ENCODE results near the gene BICRA. TPM values are rescaled to one million over a fixed set of nuclear protein-coding genes. Genes with fewer than 3 reads are reported as not detected.

The BICRA gene
- total RNA-seq, 1 experiment from 2014 or later: 24.4 TPM

DNA sequence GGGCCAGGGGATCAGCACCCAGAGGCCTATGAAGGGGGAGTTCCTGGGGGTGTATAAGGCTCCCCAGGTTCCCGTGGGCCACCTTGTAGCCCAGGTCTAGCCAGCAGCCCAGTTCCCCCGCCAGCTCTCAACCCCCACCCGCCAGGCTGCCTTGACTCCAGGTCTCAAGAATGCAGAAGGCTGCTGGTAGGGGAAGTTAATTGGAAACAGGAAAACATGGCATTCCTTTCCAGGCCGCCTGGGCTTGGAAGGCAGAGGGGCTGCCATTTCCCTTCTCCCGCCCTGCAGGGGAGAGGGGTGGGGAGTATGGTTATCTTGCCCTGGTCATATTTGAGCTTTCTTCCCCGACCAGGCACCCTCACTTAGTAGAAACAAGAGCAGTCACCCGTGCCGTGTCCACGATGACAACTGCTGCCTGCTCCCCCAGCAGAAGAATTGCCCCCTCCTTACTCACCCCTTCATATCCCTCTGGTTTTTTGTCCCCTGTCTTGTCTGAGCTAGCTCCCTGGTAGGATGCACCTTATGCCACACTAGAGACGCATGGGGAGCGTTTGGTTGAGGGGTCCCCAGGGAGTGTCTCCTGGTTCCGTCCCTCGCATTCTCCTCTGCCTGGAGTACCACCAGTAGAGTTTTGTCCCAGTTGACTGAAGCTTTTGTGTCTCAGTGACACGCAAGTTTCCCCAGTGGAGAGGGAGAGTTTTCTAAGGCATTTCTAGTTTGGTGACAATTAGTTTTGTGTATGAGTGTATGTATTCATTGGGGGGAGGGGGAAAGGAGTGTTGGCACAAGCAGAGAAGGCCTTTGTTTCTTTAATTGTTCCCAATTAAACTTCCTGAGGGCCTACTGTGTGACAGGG, 4.5 kb downstream of the BICRA start:
- Mint-ChIP-seq H3K9me3 (ENCODE audit: low read depth, unreplicated experiment) (no peaks in the 10 kb centered on the region), H3K4me3 (ENCODE audit: low read depth, unreplicated experiment) (no peak overlapping the region), H3K36me3 (ENCODE audit: insufficient read depth, unreplicated experiment) (peaks cover 27% of the 10 kb centered on the region), H3K4me1 (ENCODE audit: low read depth, unreplicated experiment) (peaks cover 18% of the 10 kb centered on the region), H3K27me3 (ENCODE audit: unreplicated experiment) (no peaks in the 10 kb centered on the region), H3K27ac (ENCODE audit: unreplicated experiment) (no peak overlapping the region)
- intact Hi-C loops (cut with micrococcal nuclease; ENCODE audit: unreplicated experiment): no loop called here
- CTCF ChIA-PET: interaction anchor here (0.7 kb wide), 1 partner anchor 134 kb away, joined by 3 read pairs; no protein-coding TSS in a partner anchor
- DNase-seq: no peak
- BruUV-seq (replicated peaks): no TSS peak
- TF ChIP-seq, protein P1, sequence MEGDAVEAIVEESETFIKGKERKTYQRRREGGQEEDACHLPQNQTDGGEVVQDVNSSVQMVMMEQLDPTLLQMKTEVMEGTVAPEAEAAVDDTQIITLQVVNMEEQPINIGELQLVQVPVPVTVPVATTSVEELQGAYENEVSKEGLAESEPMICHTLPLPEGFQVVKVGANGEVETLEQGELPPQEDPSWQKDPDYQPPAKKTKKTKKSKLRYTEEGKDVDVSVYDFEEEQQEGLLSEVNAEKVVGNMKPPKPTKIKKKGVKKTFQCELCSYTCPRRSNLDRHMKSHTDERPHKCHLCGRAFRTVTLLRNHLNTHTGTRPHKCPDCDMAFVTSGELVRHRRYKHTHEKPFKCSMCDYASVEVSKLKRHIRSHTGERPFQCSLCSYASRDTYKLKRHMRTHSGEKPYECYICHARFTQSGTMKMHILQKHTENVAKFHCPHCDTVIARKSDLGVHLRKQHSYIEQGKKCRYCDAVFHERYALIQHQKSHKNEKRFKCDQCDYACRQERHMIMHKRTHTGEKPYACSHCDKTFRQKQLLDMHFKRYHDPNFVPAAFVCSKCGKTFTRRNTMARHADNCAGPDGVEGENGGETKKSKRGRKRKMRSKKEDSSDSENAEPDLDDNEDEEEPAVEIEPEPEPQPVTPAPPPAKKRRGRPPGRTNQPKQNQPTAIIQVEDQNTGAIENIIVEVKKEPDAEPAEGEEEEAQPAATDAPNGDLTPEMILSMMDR (IDR thresholded peaks at IDR 0.05; ENCODE audit: unreplicated experiment): no peak

DNA sequence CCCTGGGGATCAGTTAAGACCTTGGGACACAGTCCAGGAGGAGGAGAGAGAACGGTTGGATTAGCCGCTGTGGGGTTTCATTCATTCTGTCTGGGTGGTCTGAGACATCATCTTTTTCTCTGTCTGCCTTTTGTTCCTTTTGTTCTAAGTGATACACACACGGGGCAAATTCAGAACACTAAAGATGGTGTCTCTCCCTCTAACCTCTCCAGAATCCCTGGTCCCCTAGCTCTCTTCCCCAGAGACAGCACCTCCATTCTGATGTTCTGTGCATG, 5.0 kb downstream of the BICRA start:
- intact Hi-C loops (cut with micrococcal nuclease; ENCODE audit: unreplicated experiment): no loop called here
- CTCF ChIA-PET: no interaction called here
- Mint-ChIP-seq H3K4me3 (ENCODE audit: low read depth, unreplicated experiment) (no peak overlapping the region), H3K4me1 (ENCODE audit: low read depth, unreplicated experiment) (peaks cover 18% of the 10 kb centered on the region), H3K36me3 (ENCODE audit: insufficient read depth, unreplicated experiment) (peaks cover 22% of the 10 kb centered on the region), H3K9me3 (ENCODE audit: low read depth, unreplicated experiment) (no peaks in the 10 kb centered on the region), H3K27ac (ENCODE audit: unreplicated experiment) (no peak overlapping the region), H3K27me3 (ENCODE audit: unreplicated experiment) (no peaks in the 10 kb centered on the region)
- BruUV-seq (replicated peaks): no TSS peak
- DNase-seq: no peak
- TF ChIP-seq, protein P1 (IDR thresholded peaks at IDR 0.05; ENCODE audit: unreplicated experiment): no peak

DNA sequence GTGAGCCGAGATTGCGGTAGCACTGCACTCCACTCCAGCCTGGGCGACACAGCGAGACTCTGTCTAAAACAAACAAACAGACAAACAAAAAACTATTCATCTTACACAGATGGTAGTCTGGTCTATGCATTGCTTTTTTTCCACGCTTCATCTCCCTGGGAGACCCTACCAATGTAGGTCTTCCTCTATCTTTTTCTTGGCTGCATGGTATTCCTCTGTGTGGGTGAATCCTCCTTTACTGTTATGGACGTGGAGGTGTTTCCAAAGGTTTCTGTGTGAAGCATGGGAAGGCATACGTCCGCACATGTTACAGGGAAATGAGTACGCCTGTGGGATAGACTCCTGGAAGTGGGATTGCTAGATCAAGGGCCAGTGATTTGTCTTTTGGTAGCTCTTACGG, 5.6 kb downstream of the BICRA start:
- intact Hi-C loops (cut with micrococcal nuclease; ENCODE audit: unreplicated experiment): no loop called here
- H3K27me3 Mint-ChIP-seq (ENCODE audit: unreplicated experiment): no peaks in the 10 kb centered on the region
- H3K4me1 Mint-ChIP-seq (ENCODE audit: low read depth, unreplicated experiment): peaks cover 21% of the 10 kb centered on the region
- peaks cover 16% of the 10 kb centered on the region for H3K36me3 Mint-ChIP-seq (ENCODE audit: insufficient read depth, unreplicated experiment)
- no TSS peak for BruUV-seq (replicated peaks)
- H3K9me3 Mint-ChIP-seq (ENCODE audit: low read depth, unreplicated experiment): no peaks in the 10 kb centered on the region
- TF ChIP-seq, protein P1 (IDR thresholded peaks at IDR 0.05; ENCODE audit: unreplicated experiment): no peak
- H3K4me3 Mint-ChIP-seq (ENCODE audit: low read depth, unreplicated experiment): no peak overlapping the region
- DNase-seq: no peak
- CTCF ChIA-PET: no interaction called here
- no peak overlapping the region for H3K27ac Mint-ChIP-seq (ENCODE audit: unreplicated experiment)

DNA sequence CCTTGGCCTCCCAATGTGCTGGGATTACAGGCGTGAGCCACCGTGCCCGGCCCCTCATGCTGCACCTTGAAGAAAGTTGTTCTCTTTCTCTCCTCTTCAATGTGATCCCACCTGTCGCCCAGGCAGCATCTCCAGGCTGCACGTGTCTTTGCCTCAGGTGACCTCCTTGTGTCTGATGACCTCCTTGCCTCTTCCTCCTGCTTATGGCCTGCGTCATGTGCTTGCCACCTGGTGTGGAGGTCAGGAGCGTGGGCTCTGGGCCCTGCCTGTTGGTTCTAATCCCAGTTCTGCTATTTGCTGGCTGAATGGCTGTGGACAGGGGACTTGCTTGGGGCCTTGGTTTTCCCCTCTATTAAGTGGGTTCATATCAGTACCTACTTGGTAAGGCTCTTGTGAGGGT, 6.3 kb downstream of the BICRA start:
- Mint-ChIP-seq H3K27ac (ENCODE audit: unreplicated experiment) (no peak overlapping the region), H3K4me1 (ENCODE audit: low read depth, unreplicated experiment) (peaks cover 27% of the 10 kb centered on the region), H3K4me3 (ENCODE audit: low read depth, unreplicated experiment) (no peak overlapping the region), H3K36me3 (ENCODE audit: insufficient read depth, unreplicated experiment) (peaks cover 13% of the 10 kb centered on the region), H3K27me3 (ENCODE audit: unreplicated experiment) (no peaks in the 10 kb centered on the region), H3K9me3 (ENCODE audit: low read depth, unreplicated experiment) (no peaks in the 10 kb centered on the region)
- CTCF ChIA-PET: no interaction called here
- BruUV-seq (replicated peaks): no TSS peak
- intact Hi-C loops (cut with micrococcal nuclease; ENCODE audit: unreplicated experiment): no loop called here
- TF ChIP-seq, protein P1 (IDR thresholded peaks at IDR 0.05; ENCODE audit: unreplicated experiment): no peak
- no peak for DNase-seq
